SU-DHL-6 (cell line): Measurements from ENCODE around the gene CYP11A1.

ENCODE experiments used
- CTCF ChIP-seq: fragments of 200-600 bp; sonication (generic); IDR thresholded peaks from one replicate; pipeline ENCODE4 v1.5.1; 2017; ENCODE audit warnings: antibody characterized with exemption, mild to moderate bottlenecking, low read length, moderate library complexity; ENCODE audit not compliant: insufficient read depth, poor library complexity, severe bottlenecking
- EZH2phosphoT487 ChIP-seq: fragments of 200-600 bp; sonication (generic), shearing (Covaris generic); conservative IDR thresholded peaks from 2 replicates; pipeline ENCODE4 v1.6.1; 2018; ENCODE audit warnings: mild to moderate bottlenecking, antibody characterized with exemption, low read length, moderate library complexity, mixed read lengths

GRCh38 chr15:74368121-74368520 lies 675 bp upstream of the CYP11A1 start:
- TF ChIP-seq CTCF: no peak
- no peak for TF ChIP-seq EZH2phosphoT487
